ENCODE results near the gene PIGQ. TPM values are rescaled to one million over a fixed set of nuclear protein-coding genes. Genes with fewer than 3 reads are reported as not detected.
"Not testable (repeated sequence)": the region's sequence is repeated elsewhere in the genome, so short reads cannot be mapped to it uniquely, and the experiment has no call there.

PIGQ gene
- polyA plus RNA-seq, 2 of the 4 experiments (the other 2 are of a cell fraction) = 13.2 to 31.2 TPM

- POLR2A ChIA-PET = no interaction called here
- DNase-seq (ENCODE audit: low read depth in 1 of 2, low spot score in 1 of 2) (no peak), FAIRE-seq (no peak), ATAC-seq (no peak)
- WGBS (ENCODE audit: missing lambda C conversion rate) = 95% methylated on average over 34 of the region's 34 CpGs
- Histone ChIP-seq H3K27ac (no peak overlapping the region), H3K4me1 (peaks cover 14% of the 10 kb centered on the region), H3K4me2 (no peak overlapping the region), H3K9me3 (no peaks in the 10 kb centered on the region), H3K4me3 (no peak overlapping the region)
- CTCF ChIA-PET = interaction anchor here (2.8 kb wide), 1 partner anchor 13 kb away, joined by 12 read pairs; no protein-coding TSS in a partner anchor
- TF ChIP-seq EHF (CRISPR knock-in tag; IDR thresholded peaks at IDR 0.05) (no peak), ZFP36 (IDR thresholded peaks at IDR 0.05; ENCODE audit: borderline replicate concordance, partially characterized antibody) (no peak), NFE2L2 (conservative IDR thresholded peaks at IDR 0.05; ENCODE audit: low read length) (no peak), EHMT2 (IDR thresholded peaks at IDR 0.05; ENCODE audit: low read depth) (no peak), ZSCAN20 (CRISPR knock-in tag; IDR thresholded peaks at IDR 0.05) (no peak), USF2 (IDR thresholded peaks at IDR 0.05) (no peak), RFX5 (IDR thresholded peaks at IDR 0.05) (no peak)
Measured at GRCh38 chr16:595942-596735, 26.4 kb downstream of the PIGQ start.

- WGBS (ENCODE audit: missing lambda C conversion rate) = 95% methylated on average over 12 of the region's 12 CpGs
- no peak overlapping the region for H3K4me3 ChIP-seq
- no peak for ATAC-seq
- H3K4me2 ChIP-seq = no peak overlapping the region
- H3K4me1 ChIP-seq = peaks cover 12% of the 10 kb centered on the region
- ChIA-PET CTCF (interaction anchor here (2.8 kb wide), 1 partner anchor 14 kb away, joined by 12 read pairs; no protein-coding TSS in a partner anchor), POLR2A (no interaction called here)
- TF ChIP-seq PHF8 (IDR thresholded peaks at IDR 0.05; ENCODE audit: borderline replicate concordance, low read depth) (no peak), ZFP36 (IDR thresholded peaks at IDR 0.05; ENCODE audit: borderline replicate concordance, partially characterized antibody) (no peak), NR3C1 (IDR thresholded peaks at IDR 0.05) (no peak), KDM1A (IDR thresholded peaks at IDR 0.05; ENCODE audit: low read depth) (no peak), MAZ (IDR thresholded peaks at IDR 0.05; ENCODE audit: borderline replicate concordance, low read depth, low read length) (no peak), GATA3 (IDR thresholded peaks at IDR 0.05; ENCODE audit: borderline replicate concordance) (no peak), ELK1 (IDR thresholded peaks at IDR 0.05; ENCODE audit: low read depth, low read length) (no peak), SMC3 (IDR thresholded peaks at IDR 0.05) (no peak)
- FAIRE-seq = no peak
- no peak overlapping the region for H3K27ac ChIP-seq
- no peak for DNase-seq (ENCODE audit: low read depth in 1 of 2, low spot score in 1 of 2)
- no peaks in the 10 kb centered on the region for H3K9me3 ChIP-seq
Measured at GRCh38 chr16:596736-597060, 26.9 kb downstream of the PIGQ start.

GRCh38 chr16:597655-598054, 27.9 kb downstream of the PIGQ start:
- not testable (repeated sequence) for FAIRE-seq
- peaks cover 12% of the 10 kb centered on the region for H3K4me1 ChIP-seq

GRCh38 chr16:598823-599739, 29.3 kb downstream of the PIGQ start:
- FAIRE-seq (no peak), DNase-seq (ENCODE audit: low read depth in 1 of 2, low spot score in 1 of 2) (no peak), ATAC-seq (no peak)
- Histone ChIP-seq H3K4me3 (no peak overlapping the region), H3K27ac (no peak overlapping the region), H3K4me2 (no peak overlapping the region), H3K9me3 (no peaks in the 10 kb centered on the region; the same call in 2 of the 3 replicates), H3K4me1 (no peaks in the 10 kb centered on the region)
- ChIA-PET POLR2A (no interaction called here), CTCF (interaction anchor here (0.6 to 2.8 kb wide), 7 partner anchors 17 to 443 kb away, joined by 3 to 11 read pairs (median 3); no protein-coding TSS in a partner anchor)
- 95% methylated on average over 42 of the region's 43 CpGs for WGBS (ENCODE audit: missing lambda C conversion rate)
- no peak for TF ChIP-seq CTCF (IDR thresholded peaks at IDR 0.05)
- no peak for TF ChIP-seq BHLHE40 (IDR thresholded peaks at IDR 0.05; ENCODE audit: low read depth, low read length)
- TF ChIP-seq E2F6 (IDR thresholded peaks at IDR 0.05; ENCODE audit: borderline replicate concordance, low read depth) = no peak
- no peak for TF ChIP-seq HDAC2 (IDR thresholded peaks at IDR 0.05)
- no peak for TF ChIP-seq EP300 (IDR thresholded peaks at IDR 0.05)
- TF ChIP-seq RFX5 (IDR thresholded peaks at IDR 0.05) = no peak
- no peak for TF ChIP-seq FOXS1 (CRISPR knock-in tag; IDR thresholded peaks at IDR 0.05)
- no peak for TF ChIP-seq FOSL2 (IDR thresholded peaks at IDR 0.05)
- no peak for TF ChIP-seq FOSL2 (CRISPR knock-in tag; IDR thresholded peaks at IDR 0.05)
- TF ChIP-seq USF2 (IDR thresholded peaks at IDR 0.05) = no peak
- no peak for TF ChIP-seq JUNB (IDR thresholded peaks at IDR 0.05)
- TF ChIP-seq PHF8 (IDR thresholded peaks at IDR 0.05; ENCODE audit: borderline replicate concordance, low read depth) = no peak

More at GRCh38 chr16:597655-598054, 27.9 kb downstream of the PIGQ start:
- H3K4me2 ChIP-seq; H3K4me3 ChIP-seq; H3K27ac ChIP-seq; H3K9me3 ChIP-seq; POLR2A ChIA-PET; ATAC-seq; DNase-seq (ENCODE audit: low read depth in 1 of 2, low spot score in 1 of 2): not testable (repeated sequence)
- WGBS (ENCODE audit: missing lambda C conversion rate) = 94% methylated on average over 6 of the region's 7 CpGs
- CTCF ChIA-PET = interaction anchor here (1.3 kb wide), 1 partner anchor 29 kb away, joined by 3 read pairs; no protein-coding TSS in a partner anchor
